Epidermal melanocyte (primary cell): ENCODE results near the gene ABCG1.
"Not testable (repeated sequence)": the region's sequence is repeated elsewhere in the genome, so short reads cannot be mapped to it uniquely, and the experiment has no call there.

Experiments used
- DNase-seq: peaks from one replicate; pipeline ENCODE4 v3.0.0; 2011; ENCODE audit warnings: low spot score; ENCODE audit not compliant: insufficient read length

The ABCG1 gene

GRCh38 chr21:42218836-42219605 lies at the start of gene ABCG1:
Gene ABCG1 (plus strand): TSS chr21:42219140. CDS start chr21:42219263, 123 bp downstream.
- DNase-seq, result no peak

GRCh38 chr21:42169758-42170157 lies 49.2 kb upstream of the ABCG1 start:
- no peak for DNase-seq

GRCh38 chr21:42171091-42172053 lies 47.6 kb upstream of the ABCG1 start:
- DNase-seq, result no peak

GRCh38 chr21:42172596-42173483 lies 46.1 kb upstream of the ABCG1 start:
- no peak for DNase-seq

- DNase-seq, result no peak
Measured at GRCh38 chr21:42174173-42174572, 44.8 kb upstream of the ABCG1 start.

GRCh38 chr21:42175110-42175710 lies 43.7 kb upstream of the ABCG1 start:
- no peak for DNase-seq

DNA sequence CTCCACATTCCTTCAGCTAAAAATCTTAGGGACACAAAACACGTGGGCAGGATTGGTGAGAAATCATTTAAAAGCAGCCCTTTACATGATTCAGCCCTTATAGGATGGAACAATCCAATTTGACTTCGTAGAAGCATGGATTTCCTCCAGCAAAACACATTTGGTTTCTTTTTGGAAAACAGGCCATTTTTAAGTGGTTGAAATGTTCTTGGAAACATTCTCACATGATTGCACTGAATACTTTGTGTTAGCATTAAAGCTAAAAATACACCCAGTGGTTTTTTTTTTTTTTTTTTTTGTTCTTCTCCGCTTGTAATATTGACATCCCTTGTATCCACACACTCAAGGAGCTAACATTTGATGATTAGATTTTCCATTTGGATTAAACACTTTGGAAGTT lies 42.1 kb upstream of the ABCG1 start:
- no peak for DNase-seq

- DNase-seq, result no peak
Measured at GRCh38 chr21:42179316-42179715, 39.6 kb upstream of the ABCG1 start.

GRCh38 chr21:42180001-42180400 lies 38.9 kb upstream of the ABCG1 start:
- DNase-seq, result not testable (repeated sequence)

DNA sequence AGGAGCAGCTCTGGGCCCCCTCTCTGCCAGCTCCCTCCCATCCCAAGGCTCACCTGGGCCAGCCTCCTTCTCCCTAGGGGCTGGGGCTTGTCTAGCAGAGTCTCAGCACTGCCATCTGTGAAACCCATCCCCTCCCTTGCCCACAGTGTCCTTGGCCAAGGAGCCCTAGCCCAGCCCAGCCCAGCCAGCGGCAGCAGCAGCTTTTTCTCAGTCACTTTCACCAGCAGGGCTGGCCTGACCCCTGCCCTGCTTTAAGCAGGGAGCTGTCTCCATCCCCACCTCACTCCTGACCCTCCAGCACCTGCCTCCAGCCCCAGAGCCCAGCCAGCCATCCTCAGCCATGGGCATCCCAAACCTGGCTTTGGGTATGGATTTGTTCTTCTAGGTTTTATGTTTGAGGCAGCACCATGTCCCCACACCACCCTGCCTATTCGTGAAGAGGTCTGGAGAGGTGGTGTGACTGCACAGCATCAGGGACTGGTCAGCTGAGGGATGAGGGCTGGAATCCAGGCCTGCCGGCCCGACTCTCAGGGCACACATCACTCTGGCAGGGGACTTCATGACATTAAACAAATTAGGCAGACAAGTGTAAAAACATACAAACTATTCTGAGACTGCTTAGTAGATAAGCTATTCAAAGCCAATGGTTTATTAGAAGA lies 36.1 kb upstream of the ABCG1 start:
- no peak for DNase-seq

DNA sequence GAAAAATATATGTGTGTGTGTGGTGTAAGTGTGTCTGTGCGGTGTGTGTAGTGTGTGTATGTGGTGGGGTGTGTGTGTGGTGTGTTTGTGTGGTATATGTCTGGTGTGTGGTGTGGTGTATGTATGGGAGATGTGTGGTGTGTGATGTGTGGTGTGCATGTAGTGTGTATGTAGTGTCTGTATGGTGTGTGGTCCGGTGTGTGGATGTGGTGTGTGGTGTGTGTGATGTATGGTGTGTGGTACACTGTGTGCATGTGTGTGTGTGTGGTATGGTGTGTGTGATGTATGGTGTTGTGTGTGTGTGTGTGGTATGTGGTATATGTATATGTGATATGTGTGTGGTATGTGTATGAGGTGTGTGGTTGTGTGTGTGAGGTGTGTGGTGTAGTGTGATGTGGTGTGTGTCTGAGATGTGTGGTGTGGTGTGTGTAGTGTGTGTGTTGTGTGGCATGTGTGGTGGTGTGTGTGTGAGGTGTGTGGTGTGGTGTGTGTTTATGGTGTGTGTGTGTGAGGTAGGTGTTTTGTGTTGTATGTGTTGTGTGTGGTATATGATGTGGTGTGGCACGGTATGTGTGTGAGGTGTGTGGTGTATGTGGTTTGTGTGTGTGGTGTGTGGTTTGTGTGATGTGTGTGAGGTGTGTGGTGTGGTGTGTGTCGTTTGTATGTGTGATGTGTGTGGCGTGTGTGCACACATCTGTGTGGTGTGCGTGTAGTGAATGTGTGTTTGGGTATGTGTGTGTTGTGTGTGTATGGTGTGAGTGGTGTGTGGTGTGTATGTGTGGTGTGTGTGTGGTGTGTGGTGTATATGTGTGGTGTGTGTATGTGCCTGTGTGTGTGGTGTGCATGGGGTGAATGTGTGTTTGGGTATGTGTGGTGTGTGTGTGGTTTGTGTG lies 35.3 kb upstream of the ABCG1 start:
- DNase-seq, result no peak

- DNase-seq, result no peak
Measured at GRCh38 chr21:42186591-42186990, 32.3 kb upstream of the ABCG1 start.

DNA sequence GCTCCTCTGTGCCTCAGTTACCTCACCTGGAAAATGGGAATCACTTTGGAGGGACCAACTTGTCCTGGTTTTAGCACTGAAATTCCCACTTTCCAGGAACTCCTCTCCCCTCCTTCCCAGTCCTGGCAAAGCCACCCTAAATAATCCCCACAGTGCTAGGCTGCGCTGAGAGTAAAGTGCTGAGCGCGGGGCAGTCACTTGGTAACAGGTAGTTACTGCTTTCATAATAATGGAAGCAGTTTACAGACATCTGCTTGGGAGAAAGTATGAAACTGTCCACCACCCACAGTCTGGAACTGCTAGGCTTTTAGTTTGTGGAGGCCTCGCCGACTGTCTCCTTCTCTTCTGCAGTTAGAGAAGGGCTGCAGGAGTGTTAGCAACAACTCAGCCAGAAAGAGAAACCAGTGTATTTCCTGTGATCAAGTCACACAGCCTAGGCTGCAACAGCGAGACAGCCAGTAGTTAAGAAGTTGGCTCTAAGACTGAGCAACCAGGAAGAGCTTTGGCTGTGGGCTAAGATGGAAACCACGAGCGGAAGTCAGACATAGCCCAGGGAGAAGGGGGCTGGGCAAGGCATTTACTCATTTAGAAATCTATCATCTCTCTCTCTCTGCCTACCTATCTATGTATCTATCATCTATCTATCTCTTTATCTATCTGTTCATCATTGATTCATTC lies 30.8 kb upstream of the ABCG1 start:
- DNase-seq, result no peak

DNA sequence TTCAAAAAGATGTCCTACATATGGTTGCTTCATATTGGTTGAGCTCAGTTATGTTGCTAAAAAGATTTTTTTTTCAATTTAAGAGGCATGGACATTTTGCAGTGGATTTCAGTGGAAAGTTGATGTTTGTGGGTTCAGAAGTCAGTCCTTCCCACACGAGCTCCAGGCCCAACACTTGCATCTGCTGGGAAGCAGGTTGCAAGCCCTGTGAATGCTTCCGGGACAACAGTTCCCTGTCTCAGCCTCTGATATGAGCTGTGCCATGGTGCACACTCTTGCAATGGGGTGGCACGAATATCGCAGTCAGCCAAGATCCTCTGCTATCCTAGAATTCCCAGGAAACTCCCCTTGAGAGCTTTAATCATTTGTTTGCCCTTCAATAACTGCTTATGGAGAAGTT lies 30.3 kb upstream of the ABCG1 start:
- no peak for DNase-seq

DNA sequence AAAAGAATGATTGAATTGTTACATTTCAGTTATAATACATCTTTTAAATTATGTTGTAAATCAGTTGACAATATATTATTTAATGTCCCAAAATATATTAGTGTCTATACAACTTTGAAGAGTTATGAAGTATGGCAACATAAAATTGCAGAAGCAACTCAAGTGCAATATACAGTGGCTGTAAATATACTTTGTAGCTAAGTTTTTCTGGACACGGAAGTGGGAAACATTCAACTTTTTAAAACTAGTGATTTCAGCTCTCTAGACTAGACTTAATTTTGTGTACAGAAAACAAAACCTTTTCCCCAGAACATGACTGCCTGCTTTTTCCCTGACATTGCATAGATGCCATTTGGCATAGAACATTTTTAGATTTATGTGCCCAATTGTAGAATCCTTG lies 29.5 kb upstream of the ABCG1 start:
- DNase-seq, result no peak

GRCh38 chr21:42189860-42190485 lies 29.0 kb upstream of the ABCG1 start:
- no peak for DNase-seq

DNA sequence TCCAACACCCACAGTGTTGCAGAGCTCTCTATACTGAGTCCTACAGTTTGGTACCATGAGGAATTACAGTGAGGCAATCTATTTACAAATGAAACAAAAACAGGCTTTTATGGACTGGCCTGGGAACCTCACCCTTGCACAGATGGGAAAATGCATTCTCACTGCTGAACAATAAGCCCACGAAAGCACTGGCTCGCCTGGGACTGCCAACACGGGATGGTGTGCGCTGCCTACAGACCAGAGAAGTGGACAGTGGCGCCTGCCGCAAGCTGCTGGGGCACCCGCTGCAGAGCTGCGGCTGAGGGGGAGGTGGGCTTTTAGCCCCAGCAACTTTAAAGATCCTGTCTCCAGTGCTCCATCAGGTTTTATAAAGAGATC lies 28.5 kb upstream of the ABCG1 start:
- no peak for DNase-seq

GRCh38 chr21:42191064-42191463 lies 27.9 kb upstream of the ABCG1 start:
- DNase-seq, result no peak
